Measurements from ENCODE around the gene PPARD. TPM values are rescaled to one million over a fixed set of nuclear protein-coding genes. Genes with fewer than 3 reads are reported as not detected.

Gene PPARD
- total and polyA plus RNA-seq, 2 of the 13 experiments (the other 11 are each of a cell fraction or from before 2014, with no cell fraction given) = 6.1 to 13.3 TPM

DNA sequence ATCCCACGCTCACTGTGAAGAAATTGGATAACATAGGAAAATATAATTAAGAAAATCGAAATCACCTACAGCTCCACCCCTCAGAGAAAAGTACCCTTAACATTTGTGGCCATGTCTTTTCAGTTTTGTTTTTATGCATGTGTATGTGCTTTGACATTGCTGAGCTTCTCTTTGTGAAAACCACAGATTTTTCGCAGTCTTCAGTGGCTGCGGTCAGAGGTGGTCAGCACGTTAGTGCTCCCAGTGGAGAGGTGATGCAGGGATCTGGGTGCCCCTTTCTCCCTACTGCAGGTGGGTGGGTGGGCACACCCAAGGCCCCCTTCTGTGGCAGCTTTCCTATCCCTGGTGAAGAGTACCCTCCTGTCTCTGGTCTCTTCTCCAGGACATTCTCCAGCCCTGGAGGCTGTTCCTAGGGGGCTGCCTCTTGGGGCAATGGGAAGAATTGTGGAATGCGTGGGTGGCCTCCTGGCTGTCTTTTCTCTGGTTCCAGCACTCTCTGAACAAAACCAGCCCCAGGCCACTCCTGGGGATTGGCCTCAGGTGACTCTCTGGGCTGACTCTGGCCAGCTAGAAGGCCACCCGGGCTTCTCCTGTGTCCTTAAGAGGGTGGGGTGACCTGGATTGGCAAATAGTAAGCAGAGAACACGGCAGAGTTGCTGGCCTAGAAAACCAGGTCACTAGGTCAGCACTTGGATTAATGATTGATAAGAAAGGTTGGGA lies 59.9 kb downstream of the PPARD start (continued):
- TF ChIP-seq, protein P1, sequence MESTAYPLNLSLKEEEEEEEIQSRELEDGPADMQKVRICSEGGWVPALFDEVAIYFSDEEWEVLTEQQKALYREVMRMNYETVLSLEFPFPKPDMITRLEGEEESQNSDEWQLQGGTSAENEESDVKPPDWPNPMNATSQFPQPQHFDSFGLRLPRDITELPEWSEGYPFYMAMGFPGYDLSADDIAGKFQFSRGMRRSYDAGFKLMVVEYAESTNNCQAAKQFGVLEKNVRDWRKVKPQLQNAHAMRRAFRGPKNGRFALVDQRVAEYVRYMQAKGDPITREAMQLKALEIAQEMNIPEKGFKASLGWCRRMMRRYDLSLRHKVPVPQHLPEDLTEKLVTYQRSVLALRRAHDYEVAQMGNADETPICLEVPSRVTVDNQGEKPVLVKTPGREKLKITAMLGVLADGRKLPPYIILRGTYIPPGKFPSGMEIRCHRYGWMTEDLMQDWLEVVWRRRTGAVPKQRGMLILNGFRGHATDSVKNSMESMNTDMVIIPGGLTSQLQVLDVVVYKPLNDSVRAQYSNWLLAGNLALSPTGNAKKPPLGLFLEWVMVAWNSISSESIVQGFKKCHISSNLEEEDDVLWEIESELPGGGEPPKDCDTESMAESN (CRISPR knock-in tag; conservative IDR thresholded peaks at IDR 0.05) = no peak
- no peak for TF ChIP-seq FLYWCH1 (CRISPR knock-in tag; IDR thresholded peaks at IDR 0.05)
- TF ChIP-seq, protein P2, sequence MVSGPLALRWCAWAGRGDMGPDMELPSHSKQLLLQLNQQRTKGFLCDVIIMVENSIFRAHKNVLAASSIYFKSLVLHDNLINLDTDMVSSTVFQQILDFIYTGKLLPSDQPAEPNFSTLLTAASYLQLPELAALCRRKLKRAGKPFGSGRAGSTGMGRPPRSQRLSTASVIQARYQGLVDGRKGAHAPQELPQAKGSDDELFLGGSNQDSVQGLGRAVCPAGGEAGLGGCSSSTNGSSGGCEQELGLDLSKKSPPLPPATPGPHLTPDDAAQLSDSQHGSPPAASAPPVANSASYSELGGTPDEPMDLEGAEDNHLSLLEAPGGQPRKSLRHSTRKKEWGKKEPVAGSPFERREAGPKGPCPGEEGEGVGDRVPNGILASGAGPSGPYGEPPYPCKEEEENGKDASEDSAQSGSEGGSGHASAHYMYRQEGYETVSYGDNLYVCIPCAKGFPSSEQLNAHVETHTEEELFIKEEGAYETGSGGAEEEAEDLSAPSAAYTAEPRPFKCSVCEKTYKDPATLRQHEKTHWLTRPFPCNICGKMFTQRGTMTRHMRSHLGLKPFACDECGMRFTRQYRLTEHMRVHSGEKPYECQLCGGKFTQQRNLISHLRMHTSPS (CRISPR knock-in tag; IDR thresholded peaks at IDR 0.05; ENCODE audit: low read depth) = no peak
- TF ChIP-seq, protein P3, sequence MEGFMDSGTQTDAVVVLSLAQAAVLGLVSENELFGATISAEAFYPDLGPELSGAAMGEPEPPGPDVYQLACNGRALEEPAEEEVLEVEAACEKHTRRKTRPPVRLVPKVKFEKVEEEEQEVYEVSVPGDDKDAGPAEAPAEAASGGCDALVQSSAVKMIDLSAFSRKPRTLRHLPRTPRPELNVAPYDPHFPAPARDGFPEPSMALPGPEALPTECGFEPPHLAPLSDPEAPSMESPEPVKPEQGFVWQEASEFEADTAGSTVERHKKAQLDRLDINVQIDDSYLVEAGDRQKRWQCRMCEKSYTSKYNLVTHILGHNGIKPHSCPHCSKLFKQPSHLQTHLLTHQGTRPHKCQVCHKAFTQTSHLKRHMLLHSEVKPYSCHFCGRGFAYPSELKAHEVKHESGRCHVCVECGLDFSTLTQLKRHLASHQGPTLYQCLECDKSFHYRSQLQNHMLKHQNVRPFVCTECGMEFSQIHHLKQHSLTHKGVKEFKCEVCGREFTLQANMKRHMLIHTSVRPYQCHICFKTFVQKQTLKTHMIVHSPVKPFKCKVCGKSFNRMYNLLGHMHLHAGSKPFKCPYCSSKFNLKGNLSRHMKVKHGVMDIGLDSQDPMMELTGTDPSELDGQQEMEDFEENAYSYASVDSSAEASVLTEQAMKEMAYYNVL (CRISPR knock-in tag; IDR thresholded peaks at IDR 0.05; ENCODE audit: borderline replicate concordance) = peak; percentile 53; the same call in 1 of the 2 replicates
- TF ChIP-seq HIVEP1 (CRISPR knock-in tag; IDR thresholded peaks at IDR 0.05) = peak; percentile 73; the same call in 1 of the 2 replicates
- TF ChIP-seq, protein P4, sequence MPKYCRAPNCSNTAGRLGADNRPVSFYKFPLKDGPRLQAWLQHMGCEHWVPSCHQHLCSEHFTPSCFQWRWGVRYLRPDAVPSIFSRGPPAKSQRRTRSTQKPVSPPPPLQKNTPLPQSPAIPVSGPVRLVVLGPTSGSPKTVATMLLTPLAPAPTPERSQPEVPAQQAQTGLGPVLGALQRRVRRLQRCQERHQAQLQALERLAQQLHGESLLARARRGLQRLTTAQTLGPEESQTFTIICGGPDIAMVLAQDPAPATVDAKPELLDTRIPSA (CRISPR knock-in tag; IDR thresholded peaks at IDR 0.05; ENCODE audit: borderline replicate concordance) = no peak; the same call in 1 of the 2 replicates
- no peak for TF ChIP-seq ZNF350 (CRISPR knock-in tag; IDR thresholded peaks at IDR 0.05; ENCODE audit: borderline replicate concordance, low read depth)
- TF ChIP-seq ZNF44 (CRISPR knock-in tag; IDR thresholded peaks at IDR 0.05) = no peak
- no peak for TF ChIP-seq KMT2B (CRISPR knock-in tag; IDR thresholded peaks at IDR 0.05)
- TF ChIP-seq, protein P5, sequence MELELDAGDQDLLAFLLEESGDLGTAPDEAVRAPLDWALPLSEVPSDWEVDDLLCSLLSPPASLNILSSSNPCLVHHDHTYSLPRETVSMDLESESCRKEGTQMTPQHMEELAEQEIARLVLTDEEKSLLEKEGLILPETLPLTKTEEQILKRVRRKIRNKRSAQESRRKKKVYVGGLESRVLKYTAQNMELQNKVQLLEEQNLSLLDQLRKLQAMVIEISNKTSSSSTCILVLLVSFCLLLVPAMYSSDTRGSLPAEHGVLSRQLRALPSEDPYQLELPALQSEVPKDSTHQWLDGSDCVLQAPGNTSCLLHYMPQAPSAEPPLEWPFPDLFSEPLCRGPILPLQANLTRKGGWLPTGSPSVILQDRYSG (CRISPR knock-in tag; IDR thresholded peaks at IDR 0.05) = no peak
- no peak for TF ChIP-seq KMT2A (CRISPR knock-in tag; IDR thresholded peaks at IDR 0.05)
- no peak for TF ChIP-seq MXD4 (CRISPR knock-in tag; IDR thresholded peaks at IDR 0.05)
- TF ChIP-seq, protein P6, sequence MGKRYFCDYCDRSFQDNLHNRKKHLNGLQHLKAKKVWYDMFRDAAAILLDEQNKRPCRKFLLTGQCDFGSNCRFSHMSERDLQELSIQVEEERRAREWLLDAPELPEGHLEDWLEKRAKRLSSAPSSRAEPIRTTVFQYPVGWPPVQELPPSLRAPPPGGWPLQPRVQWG (CRISPR knock-in tag; IDR thresholded peaks at IDR 0.05; ENCODE audit: borderline replicate concordance, low read depth) = no peak
- TF ChIP-seq ZNF577 (CRISPR knock-in tag; IDR thresholded peaks at IDR 0.05; ENCODE audit: borderline replicate concordance, low read depth) = no peak
- TF ChIP-seq ZFP1 (CRISPR knock-in tag; IDR thresholded peaks at IDR 0.05) = no peak
- no peak for TF ChIP-seq PCBP1 (IDR thresholded peaks at IDR 0.05; ENCODE audit: borderline replicate concordance, low read depth, low read length)
- no peak for TF ChIP-seq ATF1 (CRISPR knock-in tag; IDR thresholded peaks at IDR 0.05)
- TF ChIP-seq, protein P7, sequence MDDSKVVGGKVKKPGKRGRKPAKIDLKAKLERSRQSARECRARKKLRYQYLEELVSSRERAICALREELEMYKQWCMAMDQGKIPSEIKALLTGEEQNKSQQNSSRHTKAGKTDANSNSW (CRISPR knock-in tag; IDR thresholded peaks at IDR 0.05; ENCODE audit: borderline replicate concordance) = no peak
- TF ChIP-seq MTA3 (CRISPR knock-in tag; IDR thresholded peaks at IDR 0.05) = no peak
- no peak; the same call in 1 of the 2 replicates for TF ChIP-seq KLF11 (CRISPR knock-in tag; IDR thresholded peaks at IDR 0.05)
- TF ChIP-seq ZNF143 (CRISPR knock-in tag; IDR thresholded peaks at IDR 0.05) = no peak

Data from HepG2 (cell line).